Keratinocyte (primary cell): ENCODE data around the gene ZNF681.
"Not testable (repeated sequence)": the region's sequence is repeated elsewhere in the genome, so short reads cannot be mapped to it uniquely, and the experiment has no call there.

Experiments used
- CTCF ChIP-seq, 3 experiments: IDR thresholded peaks in 1 of 3; conservative IDR thresholded peaks in 1 of 3; optimal IDR thresholded peaks in 1 of 3; 2 replicates in 2 of 3; 3 replicates in 1 of 3; pipeline versions ENCODE3 to v1.5.1; 2011; ENCODE audit warnings: low read length in 3 of 3, mild to moderate bottlenecking in 3 of 3, moderate library complexity in 2 of 3, control low read depth in 1 of 3, inconsistent platforms in 1 of 3; ENCODE audit not compliant: insufficient read depth in 2 of 3; ENCODE audit errors: extremely low read depth in 1 of 3
- EZH2 ChIP-seq: IDR thresholded peaks from one replicate; pipeline ENCODE4 v1.6.1; 2012; ENCODE audit warnings: inconsistent platforms, mild to moderate bottlenecking, low read length, moderate library complexity

- not testable (repeated sequence) for TF ChIP-seq CTCF (optimal IDR thresholded peaks at IDR 0.05 in 1 of 3, IDR thresholded peaks at IDR 0.05 in 1 of 3, conservative IDR thresholded peaks at IDR 0.05 in 1 of 3; ENCODE audit: extremely low read depth in 1 of 3, insufficient read depth in 2 of 3, low read length in 3 of 3); EZH2
Measured at GRCh38 chr19:23730729-23731465, 27.8 kb downstream of the ZNF681 start.
